COLO668 (cell line): ENCODE data around the gene PLAAT1.

Experiments used
- DNase-seq: peaks from one replicate; lab custom pipeline; 2025; ENCODE audit not compliant: unreplicated experiment; lab: John Stamatoyannopoulos, UW

Gene PLAAT1

DNA sequence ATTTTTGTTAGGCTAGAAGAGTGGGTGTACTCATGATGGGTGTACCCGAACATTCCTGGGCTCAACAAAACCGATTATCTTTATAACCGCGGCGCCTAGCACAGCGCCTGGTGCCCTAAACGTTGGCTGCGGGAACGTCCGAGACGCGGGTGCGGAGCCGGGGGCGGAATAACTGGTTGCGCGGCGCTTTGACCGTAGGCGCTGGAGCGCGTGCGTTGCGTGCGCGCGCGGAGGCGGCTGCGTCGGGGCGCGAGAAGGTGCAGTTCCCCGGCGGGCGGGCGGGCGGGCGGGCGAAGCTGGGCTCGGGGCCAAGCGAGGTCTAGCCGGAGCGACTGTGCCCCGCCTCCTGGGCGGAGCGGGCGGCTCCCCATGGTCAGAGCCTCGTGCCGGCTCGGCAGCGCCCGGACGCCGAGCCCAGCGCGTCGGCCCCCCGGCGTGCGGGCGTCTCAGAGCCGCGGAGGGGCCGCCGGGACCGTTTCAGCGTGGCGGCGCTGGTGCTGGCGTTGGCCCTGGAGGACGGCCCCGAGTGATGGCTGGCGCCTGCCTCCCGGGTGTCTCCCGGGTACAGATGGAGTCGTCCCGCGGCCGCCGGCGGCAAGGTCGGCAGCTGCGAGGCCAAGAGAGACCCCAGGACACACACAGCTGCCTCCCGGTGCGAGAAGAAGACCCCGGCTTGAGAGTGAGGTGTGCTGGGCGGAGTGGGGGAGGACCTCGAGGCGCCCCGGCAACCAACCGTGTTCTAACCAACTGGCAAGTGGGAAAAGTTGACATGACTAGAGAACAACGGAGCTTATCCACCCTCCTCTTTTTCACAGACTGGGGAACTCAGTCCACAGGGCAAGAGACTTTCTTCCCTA is at the start of gene PLAAT1:
Gene PLAAT1 (plus strand): TSS at position 373 of the 857 bp plus-strand sequence. CDS start 14,429 bp downstream, outside the sequence.
- peak; percentile 88 for DNase-seq

DNA sequence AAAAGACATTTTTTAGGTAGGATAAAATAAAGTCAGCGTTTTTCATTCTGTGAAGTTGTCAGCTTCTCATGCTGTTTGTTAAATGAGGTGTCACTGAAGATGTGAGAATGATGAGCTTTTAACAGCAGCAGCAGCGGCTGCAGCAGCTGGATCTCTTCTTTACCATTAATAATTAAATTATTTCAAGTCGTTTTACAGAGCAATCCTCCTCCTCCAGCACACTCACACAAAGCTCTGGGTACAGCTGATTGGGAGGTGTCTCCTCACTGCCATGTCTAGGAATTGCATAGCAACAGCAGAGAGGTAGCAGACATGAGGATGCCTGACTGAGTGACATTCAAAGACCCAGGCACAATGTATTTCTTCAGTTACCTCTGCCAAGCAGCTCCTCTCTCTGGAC is 46.7 kb upstream of the PLAAT1 start:
- DNase-seq, result no peak

DNA sequence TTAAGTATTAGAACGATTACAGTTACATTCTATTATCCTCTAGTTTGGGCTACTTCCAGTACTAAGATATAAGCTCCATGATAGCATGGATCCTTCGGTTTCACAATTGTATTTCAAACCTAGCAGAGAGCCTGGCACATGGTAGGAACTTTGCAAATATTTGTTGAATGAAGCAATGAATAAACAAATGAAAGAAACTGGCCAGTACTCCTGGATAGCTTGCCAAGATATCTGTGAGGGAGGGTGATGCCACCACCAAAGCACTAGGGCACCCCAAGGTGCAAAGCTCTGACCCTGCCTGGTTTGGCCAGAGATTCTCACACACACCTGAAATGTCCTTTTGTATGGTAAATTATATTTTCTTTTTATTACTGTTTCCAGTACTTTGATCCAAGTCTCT is 44.3 kb upstream of the PLAAT1 start:
- DNase-seq, result no peak

DNA sequence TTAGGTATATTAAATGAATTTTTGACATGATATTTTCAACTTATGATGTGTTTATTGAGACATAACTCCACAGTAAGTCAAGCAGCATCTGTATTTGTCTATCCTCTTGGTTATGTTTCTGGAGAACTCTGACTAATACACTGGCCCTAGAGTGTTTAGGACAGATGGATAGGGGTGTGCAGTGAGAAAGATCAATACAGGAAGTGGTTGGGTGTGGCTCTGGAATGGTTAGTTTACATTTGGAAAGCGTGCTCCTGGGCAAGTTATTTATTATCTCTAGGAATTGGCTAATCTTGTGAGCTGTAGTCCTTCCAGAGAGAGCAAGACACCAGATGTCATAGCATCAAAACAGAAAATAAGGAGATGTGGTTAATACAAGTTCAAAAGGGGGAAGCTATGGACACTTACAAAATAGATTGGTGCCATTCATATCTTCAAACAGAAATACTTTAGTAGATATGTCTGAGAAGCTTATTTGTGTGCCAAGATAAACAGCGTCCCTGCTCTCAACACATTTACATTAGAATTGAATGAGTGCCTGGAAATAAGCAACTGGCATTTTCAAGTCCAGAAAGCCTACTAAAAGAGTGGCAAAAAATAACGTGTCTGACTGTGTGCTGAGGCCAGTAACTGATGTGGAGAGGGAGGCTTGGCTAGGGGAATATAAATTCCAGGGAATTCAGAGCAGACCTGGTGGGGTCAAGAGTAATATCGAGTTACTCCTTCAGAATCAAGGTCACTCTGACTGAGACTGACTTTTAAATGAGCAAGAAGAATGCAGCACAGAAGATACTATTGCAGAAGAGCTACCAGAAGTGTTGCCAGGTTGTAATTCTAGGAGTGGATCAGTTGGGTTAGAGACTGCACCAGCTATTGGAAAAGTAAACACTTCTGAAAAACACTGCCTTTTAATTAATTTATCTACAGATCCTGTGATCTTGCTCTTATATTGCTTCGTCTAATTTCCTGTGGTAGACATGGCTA is 33.4 kb upstream of the PLAAT1 start:
- DNase-seq, result peak; percentile 30

DNA sequence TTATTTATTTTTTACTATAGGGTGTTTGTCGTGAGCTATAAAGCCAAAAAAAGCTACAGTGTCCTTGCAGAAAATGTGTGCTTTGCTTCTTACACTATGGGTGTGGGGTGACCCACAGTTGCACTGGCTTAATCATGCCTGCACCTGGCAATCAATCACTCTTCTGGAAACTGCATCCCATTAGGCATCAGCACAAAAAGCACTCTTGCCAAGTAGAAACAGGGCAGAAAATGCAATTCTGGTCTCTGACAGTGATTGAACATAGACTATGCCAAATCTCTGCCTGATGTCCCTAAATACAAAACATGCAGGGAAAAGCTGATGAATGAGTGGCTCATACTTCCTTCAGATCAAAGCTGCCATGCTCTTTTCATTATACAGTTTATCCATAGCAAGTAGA is 30.4 kb upstream of the PLAAT1 start:
- DNase-seq, result no peak

DNA sequence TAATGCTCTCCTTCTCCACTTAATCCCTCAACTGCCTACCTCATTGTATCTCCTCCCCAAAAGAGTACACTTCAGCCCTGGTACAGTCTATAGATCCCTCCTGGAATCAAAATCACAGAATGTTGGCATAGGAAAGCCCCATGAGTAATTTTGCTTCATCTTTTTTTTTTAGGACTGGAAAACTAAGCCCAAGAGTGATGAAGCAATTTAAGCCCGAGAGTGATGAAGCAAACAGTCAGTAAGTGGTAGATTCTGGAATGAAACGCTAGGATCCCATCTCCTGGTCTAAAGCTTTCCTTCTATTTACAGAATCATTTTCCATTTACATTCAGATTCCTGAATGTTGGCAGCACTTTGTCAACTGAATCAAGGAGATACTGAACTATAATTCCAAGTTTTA is 29.8 kb upstream of the PLAAT1 start:
- DNase-seq, result no peak

DNA sequence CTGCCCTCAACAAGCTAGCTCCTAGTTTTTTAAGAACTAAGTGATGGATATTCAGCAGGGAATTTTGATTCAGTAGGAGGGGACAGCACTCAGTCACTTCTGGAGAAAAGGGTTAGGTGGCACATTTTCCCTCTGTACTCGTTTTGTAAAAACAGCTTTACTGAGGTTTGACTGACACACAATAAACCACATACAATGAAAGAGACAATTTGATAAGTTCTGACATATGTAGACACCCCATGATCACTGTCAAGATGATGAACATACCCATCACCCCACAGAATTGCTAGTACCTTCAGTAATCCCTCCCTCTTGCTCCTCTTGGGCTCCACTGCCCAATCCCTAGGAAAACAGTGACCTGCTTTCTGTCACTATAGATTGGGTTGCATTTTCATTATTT is 29.0 kb upstream of the PLAAT1 start:
- no peak for DNase-seq

DNA sequence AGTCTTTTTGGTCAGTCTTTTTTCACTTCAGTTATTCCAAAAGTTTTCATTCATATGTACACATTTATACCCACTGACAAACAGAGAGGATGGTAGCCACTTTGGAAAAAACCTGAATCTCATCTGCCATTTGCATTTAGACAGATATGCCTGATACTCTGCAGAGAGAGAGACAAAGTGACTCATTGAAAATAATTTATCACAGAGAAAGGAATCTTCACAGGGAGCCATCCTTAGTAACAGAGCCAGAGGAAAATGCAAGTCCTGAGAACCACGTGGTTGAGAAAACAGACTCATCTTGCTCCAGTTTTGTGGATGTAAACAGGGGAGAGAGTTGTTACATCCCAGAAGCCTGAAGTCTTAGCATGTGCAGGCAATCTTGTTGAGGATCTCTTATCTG is 28.2 kb upstream of the PLAAT1 start:
- DNase-seq, result no peak

DNA sequence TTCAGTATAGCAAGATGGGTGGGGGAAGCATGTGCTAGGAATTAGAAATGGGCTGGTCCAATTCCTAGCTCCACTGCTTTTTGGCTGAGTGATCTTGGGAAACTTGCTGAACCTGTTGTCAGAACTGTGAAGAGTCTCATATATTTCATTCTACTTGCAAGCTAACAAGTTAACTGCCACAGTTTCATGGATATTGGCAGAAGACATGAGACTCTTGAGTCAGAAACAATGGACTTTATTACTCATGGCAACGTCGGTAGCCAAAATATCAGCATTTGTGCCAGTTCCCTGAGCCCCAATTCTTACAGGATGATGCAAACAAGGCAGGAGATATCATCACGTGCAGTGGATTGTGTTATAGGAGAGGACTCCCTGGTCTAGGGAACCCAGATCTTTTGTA is 26.6 kb upstream of the PLAAT1 start:
- DNase-seq, result no peak

DNA sequence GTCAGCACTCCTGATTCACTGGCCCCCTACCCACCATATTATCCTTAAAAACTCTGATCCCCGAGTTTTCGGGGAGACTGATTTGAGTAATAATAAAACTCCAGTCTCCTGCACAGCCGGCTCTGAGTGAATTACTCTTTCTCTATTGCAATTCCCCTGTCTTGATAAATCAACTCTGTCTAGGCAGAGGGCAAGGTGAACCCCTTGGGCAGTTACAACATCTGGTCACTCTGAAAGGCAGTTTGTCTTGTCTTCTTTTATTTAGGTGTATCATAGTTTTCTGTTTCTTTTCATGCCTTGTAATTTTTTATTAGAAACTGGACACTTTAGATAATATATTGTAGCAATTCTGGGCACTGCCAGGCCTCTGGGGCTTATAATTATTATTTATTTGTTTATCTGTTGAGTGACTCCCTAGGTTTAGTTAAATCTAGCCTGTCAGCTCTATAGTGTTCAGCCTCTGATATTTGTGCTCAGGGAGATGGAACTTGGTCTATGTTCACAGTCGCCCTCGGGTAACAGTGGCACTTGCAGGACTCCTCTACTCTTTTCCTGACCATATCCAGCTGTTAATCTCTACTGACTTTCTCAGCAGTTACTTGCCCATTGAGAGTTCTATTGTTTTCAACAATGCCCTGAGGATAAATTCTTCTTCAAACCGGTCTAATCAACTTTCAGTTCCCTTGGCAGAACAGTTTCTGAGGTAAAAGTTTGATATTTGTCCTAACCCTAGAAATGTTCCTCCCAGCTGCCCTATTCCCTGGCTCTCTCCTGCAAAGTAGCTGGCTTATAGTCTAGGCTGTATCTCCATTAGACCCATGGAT is 15.5 kb upstream of the PLAAT1 start:
- DNase-seq, result no peak

DNA sequence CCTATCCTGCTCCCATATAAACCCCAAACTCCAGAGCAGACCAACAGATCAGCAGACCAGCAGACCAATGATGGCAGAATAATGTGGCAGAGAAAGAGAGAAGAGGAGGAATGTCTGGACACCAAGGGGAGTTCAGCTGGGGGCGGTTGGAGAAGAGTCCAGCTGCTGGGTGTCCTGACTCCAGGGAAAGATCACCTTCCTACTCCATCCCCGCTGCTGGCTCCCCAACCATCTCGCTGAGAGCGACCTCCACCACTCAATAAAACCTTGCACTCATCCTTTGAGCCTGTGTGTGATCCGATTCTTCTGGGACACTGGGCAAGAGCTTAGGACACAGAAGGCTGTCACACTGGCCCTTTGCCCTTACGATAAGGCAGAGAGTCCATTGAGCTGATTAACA is 12.8 kb upstream of the PLAAT1 start:
- no peak for DNase-seq

DNA sequence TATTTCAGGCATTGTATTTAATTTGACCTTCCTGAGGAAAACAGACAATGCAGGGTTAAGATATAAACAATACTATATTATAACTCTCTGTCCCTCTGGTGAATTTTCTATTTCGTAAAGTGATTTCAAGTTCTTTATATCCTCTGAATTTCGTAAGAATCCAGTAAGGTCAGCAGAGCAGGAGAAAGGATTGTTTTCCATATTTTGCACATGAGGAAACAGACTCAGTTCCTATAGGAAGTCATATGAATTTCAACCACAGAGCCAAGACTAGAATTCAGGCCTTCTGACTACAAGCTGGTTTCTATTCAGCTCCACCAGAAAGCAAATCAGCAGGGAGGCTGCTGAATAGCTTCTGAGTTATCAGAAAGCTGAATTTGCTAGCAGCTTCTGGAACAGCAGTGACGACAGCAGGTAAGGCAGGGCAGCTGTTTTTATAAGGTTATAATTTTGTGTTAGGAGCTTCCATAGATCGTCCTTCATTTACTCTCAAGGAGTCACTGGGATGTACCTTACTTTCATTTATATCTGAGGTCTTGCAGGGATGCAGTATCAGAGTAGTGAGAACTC is 11.1 kb upstream of the PLAAT1 start:
- DNase-seq, result no peak

DNA sequence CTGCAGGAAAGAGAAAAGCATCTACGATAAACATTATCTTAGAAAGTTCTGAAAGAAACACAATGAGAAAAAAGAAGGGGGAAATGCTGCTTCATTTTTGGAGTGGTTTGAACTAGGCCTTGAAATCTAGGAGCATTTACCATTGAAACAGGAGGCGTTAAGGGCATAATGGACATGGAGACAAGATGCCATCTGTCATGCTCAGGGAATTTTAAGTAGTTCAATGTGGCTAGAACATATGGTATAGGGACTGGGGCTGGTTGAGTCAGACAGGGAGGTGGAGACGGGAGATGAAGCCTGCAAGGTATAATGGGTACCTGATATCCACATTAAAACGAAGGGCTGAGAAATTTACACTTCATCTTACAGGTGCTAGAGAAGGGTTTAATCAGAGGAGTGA is 10.4 kb upstream of the PLAAT1 start:
- no peak for DNase-seq

DNA sequence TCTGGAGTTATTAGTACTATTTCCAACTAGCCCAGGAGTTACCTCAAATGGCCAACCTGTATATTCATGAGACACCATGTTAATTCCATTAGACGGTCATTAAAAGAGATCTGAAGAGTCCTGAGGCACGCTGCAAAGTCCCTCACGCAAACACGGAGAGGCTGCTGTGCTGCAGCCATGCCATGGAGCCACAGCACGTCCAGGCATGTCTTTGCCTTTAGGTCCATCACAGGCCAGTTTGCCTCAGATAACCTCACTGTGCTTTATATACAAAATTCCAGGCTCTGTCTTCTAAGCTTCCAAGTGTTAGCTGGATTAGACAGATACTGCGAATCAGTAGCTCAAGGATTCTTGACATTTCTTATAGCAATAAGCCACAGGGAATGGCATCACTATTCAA is 9.8 kb upstream of the PLAAT1 start:
- DNase-seq, result no peak

DNA sequence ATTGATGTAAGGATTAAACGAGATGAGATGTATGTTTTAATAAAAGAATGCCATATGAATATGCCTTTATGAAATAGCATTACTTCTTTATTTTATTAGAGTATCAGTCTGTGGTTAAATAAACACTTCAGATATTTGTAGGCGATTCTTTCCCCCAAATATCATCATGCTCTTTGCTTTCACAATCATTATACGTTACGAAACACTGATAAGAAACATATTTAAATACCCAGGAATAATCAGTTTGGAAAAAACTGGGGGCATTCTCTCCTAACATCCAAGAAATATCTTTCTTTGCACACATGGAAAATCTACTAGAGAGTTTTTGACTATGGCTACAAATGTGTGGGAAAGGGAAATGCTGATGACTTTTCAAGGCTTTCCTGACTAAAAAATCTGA is 4.4 kb upstream of the PLAAT1 start:
- DNase-seq, result no peak

DNA sequence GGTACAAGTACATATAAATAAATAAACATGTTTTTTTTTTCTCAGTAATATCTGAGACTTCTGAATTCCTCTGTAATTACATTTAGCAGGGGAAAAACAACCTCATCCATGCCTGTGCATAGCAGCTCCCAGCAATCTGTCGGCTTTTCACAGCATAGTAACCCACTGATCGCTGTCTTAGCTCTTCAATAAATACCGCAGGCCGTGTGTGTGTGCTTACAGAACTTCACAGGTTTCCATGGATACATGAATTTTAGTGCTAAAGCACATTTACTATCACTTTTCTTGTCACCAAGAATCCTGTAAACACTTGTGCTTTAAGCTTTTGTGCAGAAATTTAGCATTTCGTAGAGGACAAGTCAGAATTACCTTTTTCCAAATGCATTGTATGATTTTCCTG is 4.0 kb upstream of the PLAAT1 start:
- no peak for DNase-seq

DNA sequence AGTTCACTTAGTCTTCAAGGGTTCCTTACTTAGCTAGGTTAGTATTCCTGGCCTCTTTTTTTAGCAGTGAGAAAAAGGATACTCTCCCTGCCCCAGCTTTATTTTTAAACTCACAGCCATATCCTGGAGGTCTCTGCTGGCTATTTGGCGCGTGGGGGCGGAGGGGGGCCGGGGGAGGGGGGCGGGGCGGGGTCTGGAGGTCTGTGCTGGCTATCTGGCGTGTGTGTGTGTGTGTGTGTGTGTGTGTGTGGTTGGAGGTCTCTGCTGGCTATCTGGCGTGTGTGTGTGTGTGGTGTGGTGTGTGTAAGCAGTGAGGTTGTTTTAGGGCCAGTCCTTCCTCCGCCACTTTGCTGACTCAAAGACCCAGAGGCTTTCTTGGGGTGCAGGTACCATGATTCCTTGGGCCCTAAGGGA is 579 bp upstream of the PLAAT1 start:
- DNase-seq, result no peak

DNA sequence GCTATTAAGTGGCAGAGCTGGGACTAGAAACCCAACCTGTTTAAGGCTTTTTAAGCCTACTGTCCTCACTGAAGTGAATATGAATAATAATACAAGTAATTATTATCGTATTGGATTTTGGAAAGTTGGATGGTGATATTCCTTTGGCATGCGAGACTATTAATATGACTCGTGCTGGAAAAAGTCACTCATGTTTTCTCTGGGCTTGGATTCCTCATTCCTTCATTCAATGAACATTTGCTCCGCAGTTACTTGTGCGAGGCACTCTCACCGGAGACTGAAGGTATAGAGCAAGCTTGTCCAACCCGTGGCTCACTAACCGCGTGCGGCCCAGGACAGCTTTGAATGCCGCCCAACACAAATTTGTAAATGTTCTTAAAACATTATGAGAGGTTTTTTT is 694 bp downstream of the PLAAT1 start:
- DNase-seq, result no peak

DNA sequence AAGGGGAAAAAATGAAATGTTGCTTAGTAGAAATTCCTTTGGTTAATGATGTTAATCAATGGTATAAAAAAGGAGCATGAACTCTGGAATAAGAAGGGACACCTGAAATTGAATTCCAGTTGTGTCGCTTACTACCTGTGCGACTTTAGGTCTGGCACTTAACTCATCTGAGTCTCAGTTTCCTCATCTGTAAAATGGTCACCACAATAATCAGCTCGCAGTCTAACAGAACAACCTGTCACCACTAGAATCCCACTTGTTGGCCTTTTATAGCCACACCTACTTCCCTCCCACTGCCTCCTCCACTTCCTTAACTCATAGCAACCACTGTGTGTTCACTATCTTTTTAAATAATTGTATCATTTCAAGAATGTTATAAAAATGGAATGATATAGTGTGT is 2.5 kb downstream of the PLAAT1 start:
- no peak for DNase-seq

DNA sequence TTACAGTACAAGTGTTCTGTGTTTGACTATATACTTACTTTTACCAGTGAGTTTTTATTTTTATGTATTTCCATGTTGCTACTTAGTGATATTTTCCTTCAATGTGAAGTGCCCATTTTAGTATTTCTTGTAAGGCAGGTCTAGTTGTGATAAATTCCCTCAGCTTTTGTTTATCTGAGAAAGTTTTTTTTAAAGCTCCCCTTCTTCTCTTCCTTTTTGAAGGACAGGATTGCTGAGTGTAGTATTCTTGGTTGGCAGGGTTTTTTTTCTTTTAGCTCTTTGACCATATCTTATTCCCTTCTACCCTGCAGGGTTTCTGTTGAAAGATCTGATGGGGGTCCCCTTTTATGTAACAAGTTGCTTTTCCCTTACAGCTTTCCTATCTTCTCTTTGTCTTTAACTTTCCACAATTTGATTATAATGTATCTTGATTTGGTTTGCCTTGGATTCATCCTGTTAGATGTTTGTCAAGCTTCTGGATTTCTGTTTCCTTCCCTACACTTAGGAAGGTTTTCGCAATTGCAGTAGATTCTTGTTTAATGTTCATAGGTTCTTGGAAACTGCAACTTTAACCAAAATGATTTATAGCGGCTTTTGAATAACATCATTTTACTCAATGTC is 7.9 kb downstream of the PLAAT1 start:
- DNase-seq, result no peak
